Astrocyte (in vitro differentiated cells and primary cell): ENCODE measurements around the gene MRPL57. TPM values are rescaled to one million over a fixed set of nuclear protein-coding genes. Genes with fewer than 3 reads are reported as not detected.
"Not testable (repeated sequence)": the region's sequence is repeated elsewhere in the genome, so short reads cannot be mapped to it uniquely, and the experiment has no call there.

ENCODE experiments used
- DNase-seq: peaks from one replicate; pipeline ENCODE4 v3.0.0-alpha.2; 2010; ENCODE audit warnings: low read depth
- FAIRE-seq: peaks from 2 replicates; lab custom pipeline; 2011; peaks lifted over from hg19 to GRCh38; lab: Jason Lieb, UNC
- H2AFZ ChIP-seq: 2 replicates; pipeline ENCODE4 v1.6.0; 2012; ENCODE audit warnings: low read depth, low read length, inconsistent platforms
- H3K27ac ChIP-seq: 2 replicates; pipeline ENCODE4 v1.5.1; 2011; ENCODE audit warnings: low read depth, low read length, inconsistent platforms
- H3K27me3 ChIP-seq: 2 replicates; pipeline ENCODE4 v1.6.0; 2011; ENCODE audit warnings: low read length, inconsistent platforms; ENCODE audit not compliant: insufficient read depth
- H3K36me3 ChIP-seq: 2 replicates; pipeline ENCODE4 v1.5.1; 2011; ENCODE audit warnings: low read length, inconsistent platforms; ENCODE audit not compliant: insufficient read depth
- H3K4me1 ChIP-seq: 2 replicates; pipeline ENCODE4 v1.5.1; 2011; ENCODE audit warnings: low read length, inconsistent platforms; ENCODE audit not compliant: insufficient read depth
- H3K4me2 ChIP-seq: 2 replicates; pipeline ENCODE4 v1.6.0; 2012; ENCODE audit warnings: low read length, inconsistent platforms
- H3K4me3 ChIP-seq: 2 replicates; pipeline ENCODE4 v1.5.1; 2011; ENCODE audit warnings: low read depth, mild to moderate bottlenecking, low read length, inconsistent platforms; ENCODE audit not compliant: insufficient read depth
- H3K79me2 ChIP-seq: 2 replicates; pipeline ENCODE4 v1.6.0; 2012; ENCODE audit warnings: mild to moderate bottlenecking, low read length, inconsistent platforms; ENCODE audit not compliant: insufficient read depth
- H3K9ac ChIP-seq: 2 replicates; pipeline ENCODE4 v1.6.0; 2012; ENCODE audit warnings: mild to moderate bottlenecking, low read length, inconsistent platforms
- H3K9me3 ChIP-seq: 2 replicates; pipeline ENCODE4 v1.5.1; 2012; ENCODE audit warnings: low read depth, mild to moderate bottlenecking, low read length, inconsistent platforms; ENCODE audit not compliant: insufficient read depth
- H4K20me1 ChIP-seq: 2 replicates; pipeline ENCODE4 v1.6.0; 2012; ENCODE audit warnings: low read length, inconsistent platforms; ENCODE audit not compliant: insufficient read depth
- H3K27ac Mint-ChIP-seq: one replicate; pipeline ENCODE4 v1.8.0; 2021; ENCODE audit warnings: mild to moderate bottlenecking, mixed read lengths; ENCODE audit not compliant: unreplicated experiment
- H3K27me3 Mint-ChIP-seq: one replicate; pipeline ENCODE4 v1.8.0; 2021; ENCODE audit warnings: low read depth, mixed read lengths; ENCODE audit not compliant: unreplicated experiment
- H3K36me3 Mint-ChIP-seq: one replicate; pipeline ENCODE4 v1.8.0; 2021; ENCODE audit warnings: low read depth, mixed read lengths; ENCODE audit not compliant: unreplicated experiment
- H3K4me1 Mint-ChIP-seq: one replicate; pipeline ENCODE4 v1.8.0; 2021; ENCODE audit warnings: low read depth, mixed read lengths; ENCODE audit not compliant: unreplicated experiment
- H3K4me3 Mint-ChIP-seq: one replicate; pipeline ENCODE4 v1.8.0; 2021; ENCODE audit warnings: mild to moderate bottlenecking, moderate library complexity, mixed read lengths; ENCODE audit not compliant: unreplicated experiment
- H3K9me3 Mint-ChIP-seq: one replicate; pipeline ENCODE4 v1.8.0; 2021; ENCODE audit warnings: mild to moderate bottlenecking, mixed read lengths; ENCODE audit not compliant: unreplicated experiment
- EZH2 ChIP-seq: IDR thresholded peaks from 2 replicates; pipeline ENCODE4 v1.6.1; 2012; ENCODE audit warnings: mild to moderate bottlenecking, low read length, inconsistent platforms; ENCODE audit not compliant: insufficient read depth
- total RNA-seq: library from RNA; stranded (reverse); gene quantifications from 2 replicates; pipeline ENCODE4 v1.2.1, GENCODE V29; 2021
- TF ChIP-seq, protein P1 (sequence below): IDR thresholded peaks from 2 replicates; pipeline ENCODE4 v1.5.1; 2011; ENCODE audit warnings: low read depth, mild to moderate bottlenecking, inconsistent platforms, low read length, moderate library complexity; ENCODE audit not compliant: insufficient read depth

MRPL57 gene
- total RNA-seq, 1 donor from 2014 or later, result 14.2 TPM

DNA sequence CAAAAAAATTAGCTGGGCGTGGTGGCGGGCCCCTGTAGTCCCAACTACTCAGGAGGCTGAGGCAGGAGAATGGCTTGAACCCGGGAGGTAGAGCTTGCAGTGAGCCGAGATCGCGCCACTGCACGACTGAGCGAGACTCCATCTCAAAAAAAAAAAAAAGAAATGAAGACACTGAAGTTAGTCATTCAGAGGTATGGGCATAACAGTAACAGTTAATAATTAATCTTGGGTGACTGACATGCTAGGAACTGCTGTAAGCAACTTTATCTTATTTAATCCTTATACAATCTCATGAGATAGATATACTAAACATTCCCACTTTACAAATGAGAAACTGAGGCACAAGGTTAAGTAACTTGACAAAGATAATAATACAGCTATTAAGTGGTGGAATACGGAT is 5.0 kb upstream of the MRPL57 start:
- TF ChIP-seq, protein P1, sequence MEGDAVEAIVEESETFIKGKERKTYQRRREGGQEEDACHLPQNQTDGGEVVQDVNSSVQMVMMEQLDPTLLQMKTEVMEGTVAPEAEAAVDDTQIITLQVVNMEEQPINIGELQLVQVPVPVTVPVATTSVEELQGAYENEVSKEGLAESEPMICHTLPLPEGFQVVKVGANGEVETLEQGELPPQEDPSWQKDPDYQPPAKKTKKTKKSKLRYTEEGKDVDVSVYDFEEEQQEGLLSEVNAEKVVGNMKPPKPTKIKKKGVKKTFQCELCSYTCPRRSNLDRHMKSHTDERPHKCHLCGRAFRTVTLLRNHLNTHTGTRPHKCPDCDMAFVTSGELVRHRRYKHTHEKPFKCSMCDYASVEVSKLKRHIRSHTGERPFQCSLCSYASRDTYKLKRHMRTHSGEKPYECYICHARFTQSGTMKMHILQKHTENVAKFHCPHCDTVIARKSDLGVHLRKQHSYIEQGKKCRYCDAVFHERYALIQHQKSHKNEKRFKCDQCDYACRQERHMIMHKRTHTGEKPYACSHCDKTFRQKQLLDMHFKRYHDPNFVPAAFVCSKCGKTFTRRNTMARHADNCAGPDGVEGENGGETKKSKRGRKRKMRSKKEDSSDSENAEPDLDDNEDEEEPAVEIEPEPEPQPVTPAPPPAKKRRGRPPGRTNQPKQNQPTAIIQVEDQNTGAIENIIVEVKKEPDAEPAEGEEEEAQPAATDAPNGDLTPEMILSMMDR, result no peak
- TF ChIP-seq EZH2, result no peak
- H3K36me3 Mint-ChIP-seq, result no peaks in the 10 kb centered on the region
- H3K27me3 Mint-ChIP-seq, result no peaks in the 10 kb centered on the region
- no peak overlapping the region for H3K4me3 Mint-ChIP-seq
- no peaks in the 10 kb centered on the region for H4K20me1 ChIP-seq
- no peak overlapping the region for H3K27ac ChIP-seq
- FAIRE-seq (no peak), DNase-seq (no peak)
- peaks cover 48% of the 10 kb centered on the region for H3K79me2 ChIP-seq
- no peak overlapping the region for H3K4me2 ChIP-seq
- H3K9ac ChIP-seq, result no peak overlapping the region
- H3K27ac Mint-ChIP-seq, result no peak overlapping the region
- H3K36me3 ChIP-seq, result no peaks in the 10 kb centered on the region
- H3K9me3 Mint-ChIP-seq, result no peaks in the 10 kb centered on the region
- H3K4me1 ChIP-seq, result no peaks in the 10 kb centered on the region
- no peak overlapping the region for H3K4me3 ChIP-seq
- no peaks in the 10 kb centered on the region for H3K4me1 Mint-ChIP-seq
- no peak overlapping the region for H2AFZ ChIP-seq
- H3K27me3 ChIP-seq, result no peaks in the 10 kb centered on the region
- no peaks in the 10 kb centered on the region for H3K9me3 ChIP-seq

DNA sequence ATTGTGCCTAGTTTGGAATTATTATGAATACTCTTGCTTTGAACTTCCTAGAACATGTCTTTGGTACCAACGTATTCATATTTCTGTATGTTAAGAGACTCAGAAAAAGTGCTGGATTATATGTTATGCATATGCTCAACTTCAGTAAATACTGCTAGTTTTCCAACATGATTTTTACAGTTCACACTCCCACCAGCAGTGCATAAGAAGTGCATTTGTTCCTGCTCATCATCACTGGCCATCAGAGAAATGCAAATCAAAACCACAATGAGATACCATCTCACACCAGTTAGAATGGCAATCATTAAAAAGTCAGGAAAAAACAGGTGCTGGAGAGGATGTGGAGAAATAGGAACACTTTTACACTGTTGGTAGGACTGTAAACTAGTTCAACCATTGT is 2.7 kb upstream of the MRPL57 start:
- not testable (repeated sequence) for H3K9me3 ChIP-seq, H3K27ac ChIP-seq, H3K36me3 Mint-ChIP-seq, H3K4me2 ChIP-seq, FAIRE-seq, H3K27me3 Mint-ChIP-seq, H3K36me3 ChIP-seq, H3K4me1 Mint-ChIP-seq, H2AFZ ChIP-seq, DNase-seq, H3K27me3 ChIP-seq, H3K27ac Mint-ChIP-seq, H3K9me3 Mint-ChIP-seq, H3K4me1 ChIP-seq, H3K4me3 ChIP-seq, H3K9ac ChIP-seq, H3K4me3 Mint-ChIP-seq, H4K20me1 ChIP-seq
- peaks cover 67% of the 10 kb centered on the region for H3K79me2 ChIP-seq

DNA sequence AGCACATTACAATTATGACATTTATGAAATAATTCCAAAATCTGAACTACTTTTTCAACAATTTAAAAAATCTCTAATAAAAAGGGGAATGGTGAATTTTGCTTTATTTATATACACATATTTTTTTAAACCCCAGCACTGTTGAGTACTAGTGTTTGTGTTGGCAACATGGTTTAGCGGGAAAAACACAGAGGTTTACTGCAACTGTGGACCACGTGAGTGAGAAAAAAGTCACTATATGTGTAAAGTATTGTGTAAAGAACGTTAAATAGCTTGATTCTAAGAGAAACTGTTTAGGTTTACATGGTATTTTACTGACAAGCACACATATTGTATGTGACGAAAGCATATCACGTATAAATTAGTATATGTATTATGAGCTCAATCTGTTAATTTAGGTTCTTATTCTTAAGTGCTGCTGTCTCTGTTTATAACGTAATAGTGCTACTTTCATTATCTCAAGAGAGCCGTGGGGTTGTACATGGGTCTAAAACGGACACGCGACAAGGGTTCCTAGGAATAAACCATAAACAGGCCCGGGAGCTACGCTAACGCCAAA is 723 bp upstream of the MRPL57 start:
- Histone ChIP-seq H3K4me2 (peak overlapping the region; percentile 88), H4K20me1 (peaks cover 7% of the 10 kb centered on the region), H3K9ac (peak overlapping the region; percentile 89), H2AFZ (peak overlapping the region; percentile 87), H3K27me3 (no peaks in the 10 kb centered on the region), H3K36me3 (no peaks in the 10 kb centered on the region), H3K4me1 (peaks cover 7% of the 10 kb centered on the region), H3K79me2 (peaks cover 57% of the 10 kb centered on the region), H3K4me3 (peak overlapping the region; percentile 82), H3K9me3 (no peaks in the 10 kb centered on the region), H3K27ac (peak overlapping the region; percentile 87)
- Mint-ChIP-seq H3K4me3 (peak overlapping the region; percentile 96), H3K27ac (no peak overlapping the region), H3K9me3 (no peaks in the 10 kb centered on the region), H3K4me1 (peaks cover 6% of the 10 kb centered on the region), H3K36me3 (no peaks in the 10 kb centered on the region), H3K27me3 (no peaks in the 10 kb centered on the region)
- FAIRE-seq (no peak), DNase-seq (peak; percentile 23)
- TF ChIP-seq EZH2, result no peak
- TF ChIP-seq, protein P1, result no peak
